GM06990 (cell line): ENCODE results near the gene COMMD10.

Source experiments
- DNase-seq: peaks from one replicate; pipeline ENCODE4 v3.0.0-alpha.2; 2011; ENCODE audit not compliant: insufficient read length; ENCODE audit errors: extremely low read depth
- H3K27me3 ChIP-seq: replicated peaks from 2 replicates; pipeline ENCODE4 v1.6.0; 2011; ENCODE audit warnings: low read length; ENCODE audit not compliant: control insufficient read depth, insufficient read depth
- H3K36me3 ChIP-seq: 2 replicates; pipeline ENCODE4 v1.5.1; 2011; ENCODE audit warnings: low read length; ENCODE audit not compliant: control insufficient read depth, insufficient read depth
- H3K4me3 ChIP-seq: replicated peaks from 2 replicates; pipeline ENCODE4 v1.5.1; 2011; ENCODE audit warnings: low read depth, mild to moderate bottlenecking, control low read depth, low read length
- TF ChIP-seq, protein P1 (sequence below): IDR thresholded peaks from 2 replicates; pipeline ENCODE4 v1.5.1; 2011; ENCODE audit warnings: low read length, control low read depth, mild to moderate bottlenecking, inconsistent platforms; ENCODE audit not compliant: insufficient read depth, poor library complexity, severe bottlenecking

Gene COMMD10

GRCh38 chr5:116044073-116044472 is 40.8 kb upstream of the COMMD10 start:
- TF ChIP-seq, protein P1, sequence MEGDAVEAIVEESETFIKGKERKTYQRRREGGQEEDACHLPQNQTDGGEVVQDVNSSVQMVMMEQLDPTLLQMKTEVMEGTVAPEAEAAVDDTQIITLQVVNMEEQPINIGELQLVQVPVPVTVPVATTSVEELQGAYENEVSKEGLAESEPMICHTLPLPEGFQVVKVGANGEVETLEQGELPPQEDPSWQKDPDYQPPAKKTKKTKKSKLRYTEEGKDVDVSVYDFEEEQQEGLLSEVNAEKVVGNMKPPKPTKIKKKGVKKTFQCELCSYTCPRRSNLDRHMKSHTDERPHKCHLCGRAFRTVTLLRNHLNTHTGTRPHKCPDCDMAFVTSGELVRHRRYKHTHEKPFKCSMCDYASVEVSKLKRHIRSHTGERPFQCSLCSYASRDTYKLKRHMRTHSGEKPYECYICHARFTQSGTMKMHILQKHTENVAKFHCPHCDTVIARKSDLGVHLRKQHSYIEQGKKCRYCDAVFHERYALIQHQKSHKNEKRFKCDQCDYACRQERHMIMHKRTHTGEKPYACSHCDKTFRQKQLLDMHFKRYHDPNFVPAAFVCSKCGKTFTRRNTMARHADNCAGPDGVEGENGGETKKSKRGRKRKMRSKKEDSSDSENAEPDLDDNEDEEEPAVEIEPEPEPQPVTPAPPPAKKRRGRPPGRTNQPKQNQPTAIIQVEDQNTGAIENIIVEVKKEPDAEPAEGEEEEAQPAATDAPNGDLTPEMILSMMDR: no peak
- DNase-seq: no peak
- Histone ChIP-seq H3K27me3 (no peaks in the 10 kb centered on the region), H3K4me3 (no peak overlapping the region), H3K36me3 (no peaks in the 10 kb centered on the region)

DNA sequence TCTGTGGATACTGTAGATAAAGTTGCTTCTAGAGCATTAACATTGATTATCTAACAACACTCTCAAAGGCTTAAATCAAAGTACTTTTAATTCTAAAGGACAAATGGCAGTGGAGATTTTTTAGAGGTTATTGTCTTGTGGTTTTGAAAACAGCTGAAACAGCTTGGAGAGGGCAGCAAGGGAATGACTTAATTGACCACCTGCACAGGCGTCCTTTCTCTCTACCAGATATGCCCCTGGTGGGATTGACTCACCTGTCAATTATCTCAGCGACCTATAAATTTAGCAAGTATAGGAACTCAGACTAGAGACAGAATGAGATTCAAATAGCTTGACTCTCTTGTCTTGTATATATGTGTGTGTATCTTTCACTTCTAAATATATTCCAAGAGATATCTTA is 39.0 kb upstream of the COMMD10 start:
- H3K4me3 ChIP-seq: no peak overlapping the region
- H3K36me3 ChIP-seq: no peaks in the 10 kb centered on the region
- DNase-seq: no peak
- TF ChIP-seq, protein P1: no peak
- no peaks in the 10 kb centered on the region for H3K27me3 ChIP-seq

DNA sequence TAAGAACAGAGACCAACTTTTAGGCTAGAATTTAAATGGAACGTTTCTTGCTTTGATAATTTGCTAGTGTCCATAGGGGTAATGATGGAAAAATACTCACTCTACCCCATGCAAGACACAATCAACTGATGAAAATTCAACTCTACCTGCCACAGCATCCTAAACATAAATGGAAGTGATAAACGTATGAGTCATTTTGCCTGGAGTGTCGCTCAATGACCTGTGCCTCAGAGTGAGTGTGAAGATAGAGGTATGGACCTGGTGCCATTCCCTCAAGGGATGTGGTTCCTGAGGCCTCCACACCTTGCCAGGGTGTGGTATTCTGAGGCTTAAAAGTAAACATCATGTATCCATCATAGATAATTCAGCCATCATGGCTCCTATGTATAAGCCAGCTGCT is 38.6 kb upstream of the COMMD10 start:
- no peaks in the 10 kb centered on the region for H3K36me3 ChIP-seq
- no peaks in the 10 kb centered on the region for H3K27me3 ChIP-seq
- DNase-seq: no peak
- H3K4me3 ChIP-seq: no peak overlapping the region
- TF ChIP-seq, protein P1: no peak

GRCh38 chr5:116046823-116047222 is 38.0 kb upstream of the COMMD10 start:
- no peak for DNase-seq
- Histone ChIP-seq H3K36me3 (no peaks in the 10 kb centered on the region), H3K4me3 (no peak overlapping the region), H3K27me3 (no peaks in the 10 kb centered on the region)
- TF ChIP-seq, protein P1: no peak

- Histone ChIP-seq H3K27me3 (no peaks in the 10 kb centered on the region), H3K4me3 (no peak overlapping the region), H3K36me3 (no peaks in the 10 kb centered on the region)
- TF ChIP-seq, protein P1: no peak
- no peak for DNase-seq
Measured at GRCh38 chr5:116058346-116058936, 26.4 kb upstream of the COMMD10 start.

- no peak for DNase-seq
- TF ChIP-seq, protein P1: no peak
- no peak overlapping the region for H3K4me3 ChIP-seq
- H3K36me3 ChIP-seq: no peaks in the 10 kb centered on the region
- no peaks in the 10 kb centered on the region for H3K27me3 ChIP-seq
Measured at GRCh38 chr5:116062352-116062751, 22.5 kb upstream of the COMMD10 start.
